Activated CD8-positive, alpha-beta T cell treated with anti-CD3 and anti-CD28 coated beads, Interleukin-2, amount 10 ng/mL, durations not matched to agents 7 days and 5 days (primary cell): ENCODE results near the gene MBD3L2. TPM values are rescaled to one million over a fixed set of nuclear protein-coding genes. Genes with fewer than 3 reads are reported as not detected.
"Not testable (repeated sequence)": the region's sequence is repeated elsewhere in the genome, so short reads cannot be mapped to it uniquely, and the experiment has no call there.

ENCODE experiments used
- ATAC-seq: fragments of 150-1000 bp; cut with Tn5 transposase; one replicate; pipeline ENCODE4 v1.10.0; 2021; ENCODE audit warnings: moderate library complexity
- CTCF ChIA-PET: fragments of 350-600 bp; sonication (Branson Sonifier 250); formaldehyde crosslinking; loops from one replicate; lab custom pipeline; 2021; ENCODE audit warnings: antibody characterized with exemption; lab: Charles Lee
- POLR2A ChIA-PET: fragments of 350-600 bp; sonication (Branson Sonifier 250); formaldehyde crosslinking; loops from one replicate; lab custom pipeline; 2021; ENCODE audit warnings: antibody characterized with exemption; lab: Charles Lee
- DNase-seq: peaks from one replicate; pipeline ENCODE4 v3.0.0-alpha.2; 2020
- H3K27ac Mint-ChIP-seq: one replicate; pipeline ENCODE4 v1.8.0; 2021; ENCODE audit warnings: mild to moderate bottlenecking, mixed read lengths
- H3K27me3 Mint-ChIP-seq: one replicate; pipeline ENCODE4 v1.8.0; 2021; ENCODE audit warnings: low read depth, mixed read lengths
- H3K36me3 Mint-ChIP-seq: one replicate; pipeline ENCODE4 v1.8.0; 2021; ENCODE audit warnings: low read depth, mixed read lengths
- H3K4me1 Mint-ChIP-seq: one replicate; pipeline ENCODE4 v1.8.0; 2021; ENCODE audit warnings: low read depth, mixed read lengths
- H3K4me3 Mint-ChIP-seq: one replicate; pipeline ENCODE4 v1.8.0; 2021; ENCODE audit warnings: mild to moderate bottlenecking, mixed read lengths
- H3K9me3 Mint-ChIP-seq: one replicate; pipeline ENCODE4 v1.8.0; 2022; ENCODE audit warnings: mixed read lengths; ENCODE audit not compliant: insufficient read depth
- total RNA-seq, 2 experiments: library from RNA; stranded (reverse); gene quantifications; one replicate each; pipeline ENCODE4 v1.2.3, GENCODE V29; 2021

The MBD3L2 gene
- total RNA-seq, 2 experiments from 2014 or later, result not detected

GRCh38 chr19:7030278-7030677 is 18.8 kb upstream of the MBD3L2 start, which contains the start of gene MBD3L5:
Gene MBD3L5 (plus strand): TSS chr19:7030578. CDS start chr19:7030612, 34 bp downstream.
- CTCF ChIA-PET, H3K27ac Mint-ChIP-seq, DNase-seq, H3K9me3 Mint-ChIP-seq, H3K4me1 Mint-ChIP-seq, POLR2A ChIA-PET, H3K36me3 Mint-ChIP-seq, ATAC-seq, H3K4me3 Mint-ChIP-seq, H3K27me3 Mint-ChIP-seq: not testable (repeated sequence)

GRCh38 chr19:7040079-7040478 is 9.0 kb upstream of the MBD3L2 start, which contains the start of gene MBD3L4:
Gene MBD3L4 (minus strand): TSS chr19:7040179. CDS start chr19:7040144, 35 bp downstream.
- DNase-seq, H3K27me3 Mint-ChIP-seq, H3K4me3 Mint-ChIP-seq, H3K9me3 Mint-ChIP-seq, POLR2A ChIA-PET, H3K36me3 Mint-ChIP-seq, CTCF ChIA-PET, H3K4me1 Mint-ChIP-seq, H3K27ac Mint-ChIP-seq, ATAC-seq: not testable (repeated sequence)

DNA sequence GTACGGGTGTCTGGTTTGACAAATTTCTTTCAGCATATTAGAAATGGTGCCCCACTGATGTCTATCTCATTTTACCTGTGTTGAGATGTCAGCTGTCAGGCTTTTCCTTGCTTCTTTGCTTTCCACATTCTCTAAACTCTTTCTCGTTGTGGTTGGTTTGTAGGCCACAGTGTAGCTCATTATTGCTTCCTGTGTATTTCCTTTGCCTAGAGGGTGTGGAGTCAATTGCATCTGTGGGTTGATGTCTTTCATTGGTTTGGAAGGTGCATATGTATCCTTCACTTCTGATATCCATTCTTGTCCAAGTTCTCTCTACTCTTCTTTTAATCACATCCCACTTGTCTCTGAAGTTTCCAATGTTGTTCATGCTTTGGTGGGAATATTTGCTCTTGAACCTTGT is 7.6 kb upstream of the MBD3L2 start:
- DNase-seq, ATAC-seq, POLR2A ChIA-PET: not testable (repeated sequence)

GRCh38 chr19:7051421-7051820 is 2.3 kb downstream of the MBD3L2 start:
- H3K4me3 Mint-ChIP-seq, H3K27ac Mint-ChIP-seq, H3K36me3 Mint-ChIP-seq, POLR2A ChIA-PET, ATAC-seq, H3K27me3 Mint-ChIP-seq, H3K9me3 Mint-ChIP-seq, CTCF ChIA-PET, H3K4me1 Mint-ChIP-seq: not testable (repeated sequence)
- peak; percentile 19 for DNase-seq

More for the DNA sequence above, 7.6 kb upstream of the MBD3L2 start:
- H3K9me3 Mint-ChIP-seq, H3K27ac Mint-ChIP-seq, H3K4me3 Mint-ChIP-seq, H3K4me1 Mint-ChIP-seq, CTCF ChIA-PET, H3K27me3 Mint-ChIP-seq, H3K36me3 Mint-ChIP-seq: not testable (repeated sequence)

GRCh38 chr19:7052896-7053295 is 3.8 kb downstream of the MBD3L2 start:
- POLR2A ChIA-PET, H3K27me3 Mint-ChIP-seq, CTCF ChIA-PET, H3K27ac Mint-ChIP-seq, ATAC-seq, H3K4me1 Mint-ChIP-seq, H3K9me3 Mint-ChIP-seq, H3K4me3 Mint-ChIP-seq, H3K36me3 Mint-ChIP-seq: not testable (repeated sequence)
- DNase-seq, result peak; percentile 21

DNA sequence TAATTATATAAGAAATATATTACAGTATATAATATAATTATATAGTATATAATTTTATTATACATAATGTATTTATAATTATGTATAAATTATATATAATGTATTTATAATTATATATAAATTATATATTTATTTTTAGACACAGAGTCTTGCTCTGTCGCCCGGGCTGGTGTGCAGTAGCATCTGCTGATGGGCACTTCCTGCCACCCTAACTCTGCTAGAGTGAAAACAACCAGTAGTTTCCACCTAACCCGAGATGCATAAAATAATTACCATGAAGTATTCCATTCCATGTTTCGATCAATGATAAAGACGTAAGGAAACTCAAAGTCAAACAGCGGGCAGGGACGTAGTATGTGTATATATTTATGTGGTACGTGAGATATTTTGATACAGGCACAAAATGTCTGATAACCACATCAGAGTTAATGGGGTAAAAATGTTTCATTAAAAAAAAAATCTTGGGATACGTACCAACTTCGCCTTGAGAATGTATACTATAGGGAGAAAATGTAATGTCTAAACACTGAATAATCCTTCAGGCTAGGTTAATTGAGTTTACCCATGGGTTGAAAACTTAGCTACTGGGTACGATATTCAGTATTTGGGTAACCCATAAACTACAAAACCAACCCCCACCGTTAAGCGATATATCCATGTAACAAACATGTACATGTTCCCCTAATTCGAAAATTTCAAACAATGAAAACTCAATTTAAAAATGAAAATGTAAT is 5.7 kb downstream of the MBD3L2 start:
- H3K27me3 Mint-ChIP-seq, CTCF ChIA-PET, DNase-seq, H3K4me3 Mint-ChIP-seq, H3K27ac Mint-ChIP-seq, H3K36me3 Mint-ChIP-seq, H3K4me1 Mint-ChIP-seq, POLR2A ChIA-PET, H3K9me3 Mint-ChIP-seq: not testable (repeated sequence)
- ATAC-seq, result peak; percentile 27

DNA sequence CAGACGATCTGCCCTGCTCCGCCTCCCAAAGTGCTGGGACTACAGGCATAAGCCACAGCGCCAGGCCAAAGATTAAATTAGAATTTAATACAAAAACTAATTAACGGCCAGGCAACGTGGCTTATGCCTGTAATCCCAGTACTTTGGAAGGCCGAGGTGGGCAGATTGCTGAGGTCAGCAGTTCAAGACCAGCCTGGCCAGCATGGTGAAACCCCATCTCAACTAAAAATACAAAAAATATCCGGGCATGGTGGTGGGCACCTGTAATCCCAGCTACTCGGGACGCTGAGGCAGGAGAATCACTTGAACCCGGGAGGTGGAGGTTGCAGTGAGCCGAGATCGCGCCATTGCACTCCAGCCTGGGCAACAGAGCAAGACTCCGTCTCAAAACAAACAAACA is 6.6 kb downstream of the MBD3L2 start:
- DNase-seq, H3K4me1 Mint-ChIP-seq, H3K27ac Mint-ChIP-seq, H3K4me3 Mint-ChIP-seq, H3K36me3 Mint-ChIP-seq, H3K9me3 Mint-ChIP-seq, POLR2A ChIA-PET, CTCF ChIA-PET, ATAC-seq, H3K27me3 Mint-ChIP-seq: not testable (repeated sequence)

- H3K4me1 Mint-ChIP-seq, ATAC-seq, H3K9me3 Mint-ChIP-seq, H3K36me3 Mint-ChIP-seq, H3K27ac Mint-ChIP-seq, POLR2A ChIA-PET, H3K27me3 Mint-ChIP-seq, CTCF ChIA-PET, H3K4me3 Mint-ChIP-seq: not testable (repeated sequence)
- DNase-seq, result peak; percentile 18
Observed at GRCh38 chr19:7056371-7056770, 7.2 kb downstream of the MBD3L2 start.

DNA sequence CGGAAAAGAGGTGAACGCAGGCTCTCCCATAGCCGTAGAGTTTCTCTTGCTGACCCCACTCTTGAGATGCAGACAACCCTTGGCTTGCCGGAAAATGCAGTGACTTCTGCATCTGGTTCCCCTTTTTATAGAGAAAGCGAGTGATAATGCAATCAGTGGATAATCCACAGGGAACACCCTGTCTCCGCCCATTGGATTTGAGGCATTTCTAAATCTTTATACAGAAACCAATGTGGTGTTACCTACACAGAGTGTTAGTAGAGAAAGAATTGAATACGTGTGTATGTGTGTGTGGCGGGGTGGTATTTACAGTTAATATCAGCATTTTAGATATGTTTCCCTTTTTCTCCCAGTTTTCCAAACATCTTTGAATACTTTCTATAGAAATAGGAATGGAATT is 9.5 kb downstream of the MBD3L2 start, which contains the start of gene MBD3L3:
MBD3L3 (minus strand) TSS at position 101 of the 400 bp plus-strand sequence; CDS start at position 30, 71 bp downstream.
- H3K36me3 Mint-ChIP-seq, H3K27me3 Mint-ChIP-seq, H3K4me1 Mint-ChIP-seq, POLR2A ChIA-PET, H3K27ac Mint-ChIP-seq, H3K4me3 Mint-ChIP-seq, ATAC-seq, DNase-seq, CTCF ChIA-PET, H3K9me3 Mint-ChIP-seq: not testable (repeated sequence)

GRCh38 chr19:7059977-7060376 is 10.9 kb downstream of the MBD3L2 start:
- CTCF ChIA-PET, H3K27me3 Mint-ChIP-seq, DNase-seq, H3K27ac Mint-ChIP-seq, POLR2A ChIA-PET, H3K4me1 Mint-ChIP-seq, H3K4me3 Mint-ChIP-seq, H3K9me3 Mint-ChIP-seq, H3K36me3 Mint-ChIP-seq: not testable (repeated sequence)
- ATAC-seq, result peak; percentile 34

DNA sequence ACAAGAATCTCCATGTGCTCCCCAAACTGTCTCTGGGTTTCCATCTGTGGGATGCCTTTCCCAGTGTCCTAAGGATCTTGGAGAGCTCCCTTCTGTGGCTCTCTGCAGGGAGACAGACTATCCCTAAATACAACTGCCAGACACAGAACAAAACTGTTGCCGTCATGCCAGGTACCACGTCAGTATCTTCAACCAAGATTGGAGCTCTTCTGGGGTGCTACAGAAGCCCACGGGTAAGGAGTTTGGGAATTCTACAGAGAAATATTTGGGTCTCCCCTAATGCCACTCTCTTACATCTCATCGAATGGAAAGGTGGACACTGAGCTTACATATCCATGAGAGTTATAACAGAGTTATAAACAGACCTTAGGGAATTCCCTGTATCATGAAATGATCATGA is 14.2 kb downstream of the MBD3L2 start:
- Mint-ChIP-seq H3K9me3 (no peaks in the 10 kb centered on the region), H3K27me3 (no peaks in the 10 kb centered on the region)
- DNase-seq, result no peak

GRCh38 chr19:7063764-7064418 is 14.8 kb downstream of the MBD3L2 start:
- Mint-ChIP-seq H3K36me3 (no peaks in the 10 kb centered on the region), H3K4me3 (no peak overlapping the region), H3K9me3 (no peaks in the 10 kb centered on the region), H3K27ac (no peak overlapping the region), H3K27me3 (no peaks in the 10 kb centered on the region), H3K4me1 (peaks cover 3% of the 10 kb centered on the region)
- ChIA-PET POLR2A (no interaction called here), CTCF (no interaction called here)
- DNase-seq (peak; percentile 37), ATAC-seq (peak; percentile 61)

More for the DNA sequence above, 14.2 kb downstream of the MBD3L2 start:
- no peak overlapping the region for H3K4me3 Mint-ChIP-seq
- peak; percentile 43 for ATAC-seq
- ChIA-PET POLR2A (no interaction called here), CTCF (no interaction called here)
- H3K4me1 Mint-ChIP-seq, result no peaks in the 10 kb centered on the region
- H3K27ac Mint-ChIP-seq, result no peak overlapping the region
- H3K36me3 Mint-ChIP-seq, result no peaks in the 10 kb centered on the region
